ENCODE data around the gene NRM.

GRCh38 chr6:30696432-30696831 lies 5.6 kb upstream of the NRM start:
- no peak for TF ChIP-seq CTCF (conservative IDR thresholded peaks at IDR 0.05; ENCODE audit: low read depth in 2 of 2)
- TF ChIP-seq POLR2AphosphoS5 (IDR thresholded peaks at IDR 0.05; ENCODE audit: low read depth) = no peak
- TF ChIP-seq CREB1 (CRISPR knock-in tag; IDR thresholded peaks at IDR 0.05; ENCODE audit: low read depth) = no peak
- no peak for TF ChIP-seq ZNF462 (CRISPR knock-in tag; IDR thresholded peaks at IDR 0.05)
- TF ChIP-seq EZH2phosphoT487 (IDR thresholded peaks at IDR 0.05; ENCODE audit: unreplicated experiment) = no peak
- no peak for TF ChIP-seq ZNF114 (CRISPR knock-in tag; IDR thresholded peaks at IDR 0.05)
